Dermis microvascular lymphatic vessel endothelial cell (primary cell): ENCODE data around the gene OSBPL2. TPM values are rescaled to one million over a fixed set of nuclear protein-coding genes. Genes with fewer than 3 reads are reported as not detected.

Experiments used
- DNase-seq, 2 donors: peaks; one replicate each; pipeline versions ENCODE4 v3.0.0 to v3.0.0-alpha.2; 2010; ENCODE audit warnings: low read depth in 2 of 2
- total RNA-seq: library from RNA; depleted of rRNA; stranded (reverse); fragments of >200 nt; gene quantifications from 2 replicates; pipeline ENCODE4 v1.2.1, GENCODE V29; 2014

OSBPL2 gene
- total RNA-seq, 1 donor from 2014 or later: 22.1 TPM

DNA sequence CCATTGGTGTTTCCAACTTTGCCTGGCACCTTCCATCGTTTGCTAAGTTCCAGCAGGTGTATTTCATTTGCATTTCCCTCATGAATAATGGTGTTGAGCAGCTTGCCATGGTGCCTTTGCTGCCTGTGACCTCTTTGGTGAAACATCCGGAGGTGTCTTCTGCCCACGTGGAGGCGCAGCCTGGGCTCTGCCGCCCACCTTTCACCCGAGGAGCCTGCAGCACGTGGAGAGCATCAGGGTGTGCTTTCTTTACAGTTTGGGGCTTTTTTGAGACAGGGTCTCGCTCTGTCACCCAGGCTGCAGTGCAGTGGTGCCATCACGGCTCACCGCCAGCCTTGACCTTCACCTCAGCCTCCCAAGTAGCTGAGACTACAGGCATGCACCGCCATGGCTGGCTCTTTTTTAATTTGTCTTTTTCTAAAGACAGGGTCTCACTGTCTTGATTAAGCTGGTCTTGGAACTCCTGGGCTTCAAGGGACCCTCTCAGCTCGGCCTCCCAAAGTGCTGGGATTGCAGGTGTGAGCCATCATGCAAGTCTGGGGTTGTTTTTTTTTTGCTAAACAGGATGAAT, 61.4 kb downstream of the OSBPL2 start:
- no peak for DNase-seq

DNA sequence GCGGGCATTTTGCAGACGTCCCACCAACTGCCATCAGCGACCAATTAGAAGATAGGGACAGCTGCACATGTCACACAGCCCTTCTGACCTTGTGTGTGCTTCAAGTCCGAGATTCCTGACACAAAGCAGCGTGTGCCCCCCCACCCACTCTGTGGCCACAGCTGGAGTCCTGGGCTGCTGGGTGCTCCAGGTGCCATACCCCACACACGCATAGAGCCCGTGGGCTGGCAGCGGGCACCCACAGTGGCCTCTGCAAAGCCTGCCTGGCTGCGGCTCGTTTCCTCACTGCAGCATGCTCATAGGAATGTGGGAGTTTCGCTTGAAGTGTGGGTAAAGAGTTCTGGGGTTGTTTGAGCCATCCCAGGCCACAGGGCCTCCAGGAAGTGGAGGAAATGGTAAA, 62.0 kb downstream of the OSBPL2 start:
- DNase-seq: no peak

DNA sequence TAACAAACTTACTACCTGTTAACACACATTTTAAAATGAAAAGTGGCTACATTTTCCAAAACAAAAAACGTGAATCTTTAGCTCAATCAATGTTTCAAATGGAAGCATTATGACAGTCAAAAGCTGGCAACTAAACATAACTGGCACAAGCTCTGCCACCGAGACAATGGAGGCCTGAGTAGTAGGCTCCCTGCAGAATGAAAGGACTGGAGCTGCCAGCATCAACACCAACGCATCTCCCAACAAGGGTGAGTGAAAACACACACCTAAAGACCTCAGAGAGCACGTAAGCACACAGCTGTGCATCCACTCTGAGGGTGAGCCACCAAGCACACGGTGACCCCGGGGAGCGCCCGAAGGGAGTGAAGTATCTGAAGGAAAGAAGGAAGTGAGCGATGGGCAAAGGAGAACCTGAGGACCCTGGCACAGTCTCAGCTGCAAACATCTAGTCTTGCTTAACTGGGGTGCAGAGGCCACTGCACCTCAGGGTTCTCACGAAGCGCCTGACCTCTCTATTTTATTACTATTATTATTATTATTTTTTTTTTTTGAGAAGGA, 62.9 kb downstream of the OSBPL2 start:
- DNase-seq: no peak

DNA sequence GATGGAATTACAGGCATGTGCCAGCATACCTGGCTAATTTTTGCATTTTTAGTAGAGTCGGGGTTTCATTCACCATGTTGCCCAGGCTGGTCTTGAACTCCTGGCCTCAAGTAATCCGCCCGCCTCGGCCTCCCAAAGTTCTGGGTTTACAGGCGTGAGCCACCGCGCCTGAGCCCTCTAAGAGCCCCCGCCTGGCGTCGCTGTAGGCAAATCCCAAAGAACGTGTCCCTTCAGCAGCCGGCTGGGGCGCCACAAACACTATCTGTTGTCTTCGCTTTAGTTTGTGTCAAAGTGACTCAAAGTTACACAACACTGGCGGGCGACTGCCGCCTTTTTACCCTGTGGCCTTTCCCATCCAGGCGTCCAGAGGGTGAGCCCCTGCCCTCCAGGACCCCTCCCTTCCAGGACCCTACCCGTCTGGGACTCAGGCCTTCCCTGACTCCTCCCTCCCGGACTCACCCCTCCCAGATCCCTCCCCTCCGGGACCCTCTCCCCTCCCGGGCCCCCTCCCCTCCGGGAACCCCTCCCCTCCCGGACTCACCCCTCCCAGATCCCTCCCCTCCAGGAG, 63.5 kb downstream of the OSBPL2 start:
- peak; percentile 87 to 95 for DNase-seq

DNA sequence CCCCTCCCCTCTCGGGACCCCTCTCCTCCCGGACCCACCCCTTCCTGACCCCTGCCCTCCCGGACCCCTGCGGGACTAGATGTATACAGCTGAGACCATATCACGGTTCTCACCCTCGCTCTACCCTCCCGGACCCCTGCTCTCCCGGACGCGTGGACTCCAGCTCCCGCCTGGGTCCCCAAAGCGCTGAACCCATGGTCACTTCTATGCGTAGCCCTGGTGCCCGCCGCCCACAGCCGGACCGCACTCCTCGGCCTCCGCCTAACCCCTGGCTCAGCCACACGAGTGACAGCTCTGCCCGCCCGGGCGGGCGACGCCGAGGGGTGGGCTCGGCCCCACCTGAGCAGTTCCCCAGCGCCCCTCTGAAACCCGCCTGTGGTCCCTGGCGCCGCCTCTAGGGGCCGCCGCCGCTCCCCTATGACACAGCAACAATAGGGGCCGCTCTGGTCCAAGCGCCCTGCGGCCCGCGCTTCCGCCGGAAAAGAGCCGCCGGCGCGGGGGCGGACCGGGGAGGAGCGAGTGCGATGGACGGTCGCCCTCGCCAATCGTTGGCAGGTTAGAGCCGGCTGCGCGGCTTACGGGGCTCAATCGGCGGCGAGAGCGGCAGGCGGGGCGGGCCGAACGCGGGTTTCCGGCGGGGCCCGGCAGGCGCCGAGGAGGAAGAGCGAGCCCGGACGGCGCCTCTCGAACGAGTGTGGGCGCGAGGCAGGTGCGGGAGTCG, 64.2 kb downstream of the OSBPL2 start, which contains the start of gene ADRM1:
Gene ADRM1, plus strand, starts transcription at position 657 of the 721 bp plus-strand sequence. CDS start 572 bp downstream, outside the sequence.
- peak; percentile 90 to 98 for DNase-seq

DNA sequence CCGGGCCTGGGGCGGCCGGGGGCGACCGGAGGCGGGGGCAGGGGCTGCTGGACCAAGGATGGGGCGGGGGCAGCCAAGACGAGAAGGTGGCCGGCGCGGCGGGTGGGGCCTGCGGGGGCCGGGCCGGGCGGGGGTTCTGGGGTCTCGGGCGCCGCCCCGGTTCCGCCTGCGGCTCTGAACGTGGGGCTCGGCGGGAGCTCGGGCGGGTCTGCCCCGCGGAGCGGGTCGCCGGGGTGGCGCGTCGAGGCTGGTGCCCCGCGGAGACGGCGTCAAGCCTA, 64.7 kb downstream of the OSBPL2 start:
- DNase-seq: no peak

DNA sequence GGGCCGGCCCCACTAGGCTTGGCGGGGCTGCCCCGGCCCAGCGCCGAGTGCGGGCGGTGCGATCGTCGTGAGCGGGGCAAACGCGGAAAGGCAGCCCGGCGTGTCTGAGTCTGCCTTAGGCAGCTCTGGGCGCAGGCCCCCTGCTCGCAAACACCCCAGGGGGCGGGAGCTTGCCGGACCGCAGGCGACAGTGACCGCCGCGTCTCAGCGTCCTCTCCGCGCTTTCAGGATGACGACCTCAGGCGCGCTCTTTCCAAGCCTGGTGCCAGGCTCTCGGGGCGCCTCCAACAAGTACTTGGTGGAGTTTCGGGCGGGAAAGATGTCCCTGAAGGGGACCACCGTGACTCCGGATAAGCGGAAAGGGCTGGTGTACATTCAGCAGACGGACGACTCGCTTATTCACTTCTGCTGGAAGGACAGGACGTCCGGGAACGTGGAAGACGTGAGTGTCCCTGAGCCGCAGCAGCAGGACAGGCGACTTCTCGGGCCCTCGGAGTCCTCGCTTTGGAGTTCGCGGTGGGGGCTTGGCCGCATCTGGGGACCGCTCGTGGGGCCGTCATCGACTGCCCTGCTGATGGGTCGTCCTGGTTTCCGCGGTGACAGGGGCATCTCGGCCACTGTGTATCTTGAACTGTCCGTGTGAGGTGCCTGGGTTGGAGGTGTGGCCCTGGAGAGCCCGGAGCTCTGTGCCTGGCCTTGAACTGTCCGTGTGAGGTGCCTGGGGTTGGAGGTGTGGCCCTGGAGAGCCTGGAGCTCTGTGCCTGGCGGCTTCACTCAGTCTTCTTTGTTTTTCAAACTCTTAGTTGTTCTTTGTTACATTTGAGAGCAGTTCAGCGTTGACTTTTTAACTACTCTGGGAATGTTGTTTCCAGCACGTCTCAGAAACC, 65.3 kb downstream of the OSBPL2 start:
- peak in 1 of 2 donors; percentile 41 for DNase-seq

DNA sequence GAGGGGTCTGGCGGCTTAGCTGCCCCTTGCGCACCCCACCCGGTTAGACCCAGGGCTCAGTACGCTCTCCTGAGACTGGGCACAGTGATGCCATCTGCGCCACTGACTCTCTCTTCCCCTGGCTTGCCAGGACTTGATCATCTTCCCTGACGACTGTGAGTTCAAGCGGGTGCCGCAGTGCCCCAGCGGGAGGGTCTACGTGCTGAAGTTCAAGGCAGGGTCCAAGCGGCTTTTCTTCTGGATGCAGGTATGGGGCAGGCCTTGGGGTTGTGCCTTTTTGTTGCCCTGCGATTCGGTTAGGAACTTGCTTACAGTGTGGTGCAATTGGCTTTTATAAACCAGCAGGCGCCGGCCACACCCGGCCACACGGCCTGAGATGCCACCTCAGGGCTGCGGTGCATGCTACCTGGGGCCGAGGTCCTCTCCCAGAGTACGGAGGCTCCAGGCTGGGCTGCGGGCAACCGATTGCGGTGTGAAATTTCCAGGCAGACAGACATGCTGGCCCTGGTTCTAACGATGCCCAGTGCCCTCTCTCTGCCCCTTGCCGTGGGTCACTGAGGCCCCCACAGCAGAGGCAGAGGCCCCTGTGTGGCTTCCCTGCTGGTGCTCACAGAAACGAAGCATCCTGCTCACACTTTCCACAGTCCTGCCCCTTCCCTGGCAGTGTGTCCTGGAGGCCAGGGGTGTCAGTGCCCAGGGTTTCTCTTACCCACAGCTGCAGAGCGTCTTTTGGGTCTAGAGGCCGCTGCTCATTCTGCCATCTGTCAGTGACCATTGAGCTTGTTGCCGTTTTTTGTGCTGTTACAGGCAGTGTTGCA, 66.2 kb downstream of the OSBPL2 start:
- no peak for DNase-seq

DNA sequence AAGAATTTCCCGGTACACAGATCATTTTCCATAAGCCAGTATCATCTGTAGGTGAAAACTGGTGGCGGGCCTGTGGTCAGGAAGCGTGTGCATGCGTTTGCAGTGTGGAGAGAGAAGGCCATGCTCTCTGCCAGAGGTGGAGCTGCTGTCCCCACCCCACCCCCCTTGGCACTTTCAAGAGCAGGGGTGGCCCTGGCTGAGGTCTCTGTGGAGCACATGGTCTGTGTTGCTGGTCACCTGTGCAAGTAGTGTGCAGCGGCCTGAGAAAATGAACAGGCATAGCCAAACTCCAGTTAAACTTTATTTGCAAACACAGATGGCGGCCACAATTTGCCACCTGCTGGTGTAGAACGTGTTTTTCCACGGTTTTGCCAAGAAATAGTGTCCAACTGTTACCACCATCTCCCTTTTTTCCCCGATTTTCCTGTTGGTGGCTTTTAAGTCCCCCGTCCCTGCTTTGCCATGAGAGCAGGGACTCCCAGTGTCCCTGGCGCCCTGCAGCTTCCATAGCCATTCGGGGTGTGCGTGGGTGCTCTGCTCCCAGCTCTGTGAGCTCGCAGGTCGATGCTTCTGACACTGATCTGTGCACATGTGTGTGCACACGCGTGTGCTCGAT, 66.9 kb downstream of the OSBPL2 start:
- peak in 1 of 2 donors; percentile 33 for DNase-seq

DNA sequence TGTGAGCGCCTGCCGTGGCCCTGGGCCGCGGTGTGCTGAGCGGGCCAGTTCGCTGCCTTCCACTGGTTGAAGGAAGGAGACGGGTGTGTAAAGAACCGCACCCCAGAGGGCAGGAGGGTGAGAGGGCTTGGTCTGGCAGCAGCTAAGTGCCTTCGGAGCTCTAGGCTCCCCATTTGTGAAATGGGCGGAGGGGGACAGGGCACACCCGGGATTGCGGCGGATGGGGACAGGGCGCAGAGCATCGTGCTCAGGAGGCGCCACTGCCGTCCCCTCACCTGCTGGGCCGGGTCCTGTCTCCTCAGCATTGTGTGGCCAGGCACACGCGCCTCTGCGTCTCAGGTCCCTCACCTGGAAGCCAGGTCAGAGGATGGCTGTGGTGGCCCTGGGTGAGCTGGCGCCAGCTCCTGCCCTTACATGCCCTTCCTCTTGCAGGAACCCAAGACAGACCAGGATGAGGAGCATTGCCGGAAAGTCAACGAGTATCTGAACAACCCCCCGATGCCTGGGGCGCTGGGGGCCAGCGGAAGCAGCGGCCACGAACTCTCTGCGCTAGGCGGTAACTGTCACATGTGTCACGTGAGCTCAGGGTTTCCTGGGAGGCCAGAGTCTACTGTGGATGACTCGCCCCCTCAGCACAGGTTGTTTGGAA, 67.6 kb downstream of the OSBPL2 start:
- DNase-seq: no peak

DNA sequence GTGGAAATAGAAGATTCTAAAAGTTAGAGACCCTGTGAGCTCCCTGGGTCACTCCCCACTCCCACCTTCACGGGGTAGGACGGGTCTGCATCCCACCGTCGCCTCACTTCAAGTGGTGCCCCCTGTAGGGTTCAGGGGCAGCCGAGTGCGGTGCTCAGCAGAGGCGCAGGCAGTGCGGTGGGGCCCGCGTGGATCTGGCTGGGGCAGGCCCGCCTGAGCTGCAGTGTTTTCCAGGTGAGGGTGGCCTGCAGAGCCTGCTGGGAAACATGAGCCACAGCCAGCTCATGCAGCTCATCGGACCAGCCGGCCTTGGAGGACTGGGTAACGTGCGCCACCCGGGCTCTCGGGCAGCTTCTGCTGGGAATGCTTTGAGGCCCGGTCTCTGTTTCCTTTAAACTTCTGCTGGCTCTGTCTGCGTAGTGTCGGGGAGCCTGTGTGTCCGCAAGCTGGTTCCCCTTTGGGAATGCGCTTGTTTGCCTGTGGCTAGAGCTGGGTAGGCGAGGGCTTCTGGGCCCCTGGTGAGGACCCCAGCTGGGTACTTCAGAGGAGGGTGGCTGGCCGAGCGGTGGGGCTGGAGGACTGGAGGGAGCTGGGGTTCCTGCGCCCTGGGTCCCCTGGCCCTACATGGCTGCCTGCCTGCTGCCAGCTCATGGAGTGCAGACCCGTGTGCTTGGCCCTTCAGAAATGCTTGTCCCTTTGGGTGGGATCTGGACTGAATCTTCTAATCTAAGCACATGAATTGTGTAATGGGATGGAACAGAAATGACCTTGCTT, 68.3 kb downstream of the OSBPL2 start:
- no peak for DNase-seq

DNA sequence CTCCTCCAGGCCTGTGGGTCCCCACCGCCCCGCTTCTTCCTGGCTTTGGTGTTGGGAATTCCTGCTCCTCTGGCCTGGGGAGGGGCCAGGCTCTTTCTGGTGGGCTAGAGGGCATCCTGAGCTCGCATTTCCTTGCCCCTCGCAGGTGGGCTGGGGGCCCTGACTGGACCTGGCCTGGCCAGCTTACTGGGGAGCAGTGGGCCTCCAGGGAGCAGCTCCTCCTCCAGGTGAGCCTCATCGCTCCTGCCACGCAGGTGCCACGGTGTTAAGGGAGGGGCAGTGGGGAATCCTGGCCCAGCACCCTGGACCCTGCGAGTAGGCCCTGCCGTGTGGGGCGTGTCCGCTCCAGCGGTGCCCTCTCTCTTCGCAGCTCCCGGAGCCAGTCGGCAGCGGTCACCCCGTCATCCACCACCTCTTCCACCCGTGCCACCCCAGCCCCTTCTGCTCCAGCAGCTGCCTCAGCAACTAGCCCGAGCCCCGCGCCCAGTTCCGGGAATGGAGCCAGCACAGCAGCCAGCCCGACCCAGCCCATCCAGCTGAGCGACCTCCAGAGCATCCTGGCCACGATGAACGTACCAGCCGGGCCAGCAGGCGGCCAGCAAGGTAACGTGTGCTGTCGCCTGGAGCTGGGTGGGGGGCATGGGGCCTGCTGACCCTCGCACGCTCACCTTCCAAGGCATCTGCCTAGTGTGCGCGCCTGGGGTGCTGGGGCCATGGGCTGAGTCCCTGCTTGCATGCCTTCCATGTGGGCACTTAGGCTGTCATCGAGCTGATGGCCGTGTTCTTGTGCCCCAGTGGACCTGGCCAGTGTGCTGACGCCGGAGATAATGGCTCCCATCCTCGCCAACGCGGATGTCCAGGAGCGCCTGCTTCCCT, 69.1 kb downstream of the OSBPL2 start:
- no peak for DNase-seq

DNA sequence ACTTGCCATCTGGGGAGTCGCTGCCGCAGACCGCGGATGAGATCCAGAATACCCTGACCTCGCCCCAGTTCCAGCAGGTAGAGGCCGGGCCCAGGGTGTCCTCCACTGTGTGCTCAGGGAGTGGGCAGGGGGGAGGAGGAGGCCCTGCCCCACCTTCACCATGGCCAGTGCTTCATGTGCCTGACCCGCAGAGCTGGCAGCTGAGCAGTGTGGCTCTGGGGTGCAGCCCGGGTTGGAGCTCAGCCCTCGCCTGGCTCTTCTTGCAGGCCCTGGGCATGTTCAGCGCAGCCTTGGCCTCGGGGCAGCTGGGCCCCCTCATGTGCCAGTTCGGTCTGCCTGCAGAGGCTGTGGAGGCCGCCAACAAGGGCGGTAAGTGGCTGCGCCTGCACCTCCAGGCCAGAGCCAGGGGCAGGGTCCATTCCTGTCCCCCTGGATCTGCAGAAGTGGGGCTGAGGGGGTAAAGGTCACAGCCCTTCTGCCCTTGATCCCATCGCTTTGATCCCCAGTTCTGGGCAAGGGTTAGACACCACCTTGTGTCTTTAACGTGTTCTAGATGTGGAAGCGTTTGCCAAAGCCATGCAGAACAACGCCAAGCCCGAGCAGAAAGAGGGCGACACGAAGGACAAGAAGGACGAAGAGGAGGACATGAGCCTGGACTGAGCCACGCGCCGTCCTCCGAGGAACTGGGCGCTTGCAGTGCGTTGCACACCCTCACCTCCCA, 69.9 kb downstream of the OSBPL2 start:
- DNase-seq: no peak

DNA sequence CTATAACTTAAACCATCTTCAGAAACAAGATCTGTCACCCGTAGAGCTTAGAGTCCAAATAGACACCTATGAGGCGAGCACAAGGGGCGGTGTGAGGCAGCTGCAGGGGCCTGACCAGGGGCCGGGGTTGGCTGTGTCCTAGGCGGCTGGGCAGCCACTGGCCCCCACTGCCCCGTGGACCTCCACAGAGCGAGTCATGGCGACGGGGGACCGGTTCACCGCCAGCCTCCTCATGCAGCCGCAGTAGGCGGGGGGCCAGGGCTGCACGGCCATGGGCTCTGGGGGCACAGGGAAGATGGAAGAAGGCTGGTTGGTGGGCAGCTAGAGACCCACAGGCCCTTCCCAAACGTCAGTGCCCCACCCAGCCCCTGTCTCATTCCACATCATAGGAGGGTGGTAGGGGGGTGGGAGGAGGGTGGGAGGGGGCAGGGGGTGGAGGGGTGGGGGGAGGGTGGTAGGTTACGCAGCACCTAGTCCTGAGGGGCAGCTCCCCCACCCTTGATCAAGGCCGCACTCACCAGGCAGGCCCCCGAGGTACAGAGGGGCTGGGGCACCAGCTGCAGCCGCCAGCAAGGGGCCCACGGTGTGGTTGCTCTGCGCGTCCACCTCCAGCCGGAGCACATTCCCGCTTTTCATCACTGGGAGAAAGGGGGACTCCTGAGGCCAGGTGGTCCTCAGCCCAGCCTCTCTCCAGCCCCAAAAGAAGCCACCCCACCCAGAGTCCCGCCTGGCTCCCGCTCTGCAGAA, 71.0 kb downstream of the OSBPL2 start:
- no peak for DNase-seq

DNA sequence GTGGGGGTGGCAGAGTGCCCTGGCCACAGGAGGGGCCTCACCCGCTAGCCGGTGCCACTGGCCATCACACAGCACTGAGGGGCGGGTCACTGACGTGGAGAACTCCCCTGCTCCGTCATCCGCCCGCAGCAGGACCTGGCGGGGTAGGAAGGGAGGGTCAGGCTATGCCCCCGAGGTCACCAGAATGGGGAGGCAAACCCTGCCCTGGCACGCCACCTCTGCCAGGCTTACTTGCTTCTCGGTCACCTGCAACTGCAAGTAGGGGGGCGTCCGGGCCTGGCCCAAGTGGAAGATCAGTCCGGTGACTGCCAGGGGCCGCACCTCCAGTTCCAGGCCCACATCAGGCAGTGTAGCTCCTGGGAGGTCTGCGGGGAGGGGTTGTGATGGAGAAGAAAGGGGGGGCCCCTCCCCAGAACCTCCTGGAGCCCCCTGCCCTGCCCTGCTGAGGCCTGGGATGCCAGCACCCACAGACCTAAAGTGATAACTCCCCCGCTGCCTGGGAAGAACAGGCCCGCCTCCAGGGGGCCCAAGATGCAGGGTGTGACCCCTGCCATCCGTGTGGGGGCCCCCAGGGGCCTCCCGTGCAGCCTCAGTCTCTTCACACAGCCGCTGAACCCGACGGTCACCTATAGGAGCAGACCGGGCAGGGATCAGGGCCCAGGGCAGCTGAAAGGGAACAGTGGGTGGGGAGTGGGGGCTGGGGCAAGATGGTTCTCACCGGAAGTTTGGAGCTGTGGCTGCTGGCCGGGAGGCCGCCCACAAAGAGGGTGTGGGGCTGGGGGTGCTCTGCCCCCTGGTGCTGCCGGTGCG, 71.8 kb downstream of the OSBPL2 start:
- DNase-seq: no peak

DNA sequence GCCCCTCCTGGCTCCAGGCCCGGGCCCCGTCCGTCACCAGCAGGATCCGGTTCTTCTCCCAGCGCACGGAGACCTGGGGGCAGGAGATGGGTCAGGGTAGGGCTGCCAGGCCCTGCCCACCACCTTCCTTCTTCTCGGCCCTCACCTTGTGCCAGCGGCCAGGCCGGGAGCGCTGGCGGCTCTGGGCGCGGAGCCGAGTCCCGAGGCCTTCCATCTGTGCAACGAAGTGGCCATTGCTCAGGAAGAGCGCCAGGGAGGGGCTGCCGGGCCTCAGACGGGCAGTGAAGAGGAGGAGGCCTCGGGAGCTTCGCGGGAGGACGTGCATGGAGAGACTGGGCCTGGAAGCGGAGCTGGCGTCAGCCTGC, 72.4 kb downstream of the OSBPL2 start:
- no peak for DNase-seq
